HepG2 (cell line): ENCODE data around the gene BAZ1A. TPM values are rescaled to one million over a fixed set of nuclear protein-coding genes. Genes with fewer than 3 reads are reported as not detected.

Experiments used
- CBX2 ChIP-seq, 2 experiments: fragments of 200-600 bp in 1 of 2; sonication (generic); formaldehyde crosslinking in 1 of 2; IDR thresholded peaks; 2 replicates each; pipeline versions ENCODE4 v1.7.0 to v1.8.1; 2018 to 2022; ENCODE audit warnings: low read depth in 2 of 2, low read length in 1 of 2, mild to moderate bottlenecking in 1 of 2, missing genetic modification reagents in 1 of 2
- CEBPG ChIP-seq: IDR thresholded peaks from 2 replicates; pipeline ENCODE4 v1.6.1; 2016
- HMG20B ChIP-seq: conservative IDR thresholded peaks from 2 replicates; pipeline ENCODE4 v1.6.1; 2016; ENCODE audit warnings: missing genetic modification reagents, missing compliant biosample characterization
- ISX ChIP-seq: sonication (generic); formaldehyde crosslinking; conservative IDR thresholded peaks from 2 replicates; pipeline ENCODE4 v1.5.0; 2020; ENCODE audit warnings: missing genetic modification reagents
- MAF1 ChIP-seq: sonication (generic); formaldehyde crosslinking; IDR thresholded peaks from 2 replicates; pipeline ENCODE4 v1.5.0; 2020; ENCODE audit warnings: missing genetic modification reagents, borderline replicate concordance
- MYNN ChIP-seq: sonication (generic); formaldehyde crosslinking; IDR thresholded peaks from 2 replicates; pipeline ENCODE4 v1.4.0; 2020; ENCODE audit warnings: mild to moderate bottlenecking, low read depth, missing genetic modification reagents
- MZF1 ChIP-seq: sonication (generic); formaldehyde crosslinking; IDR thresholded peaks from 2 replicates; pipeline ENCODE4 v1.8.1; 2023; ENCODE audit warnings: mild to moderate bottlenecking, missing genetic modification reagents, borderline replicate concordance
- PRDM10 ChIP-seq: sonication (generic); formaldehyde crosslinking; IDR thresholded peaks from 2 replicates; pipeline ENCODE4 v1.4.0; 2020; ENCODE audit warnings: low read depth, missing genetic modification reagents
- RORA ChIP-seq: sonication (generic); formaldehyde crosslinking; IDR thresholded peaks from 2 replicates; pipeline ENCODE4 v1.5.0; 2020; ENCODE audit warnings: mild to moderate bottlenecking, missing genetic modification reagents, moderate library complexity
- SKIL ChIP-seq: sonication (generic); formaldehyde crosslinking; IDR thresholded peaks from 2 replicates; pipeline ENCODE4 v1.8.0; 2022; ENCODE audit warnings: missing genetic modification reagents, mild to moderate bottlenecking, moderate library complexity, borderline replicate concordance
- STAG1 ChIP-seq: sonication (generic); formaldehyde crosslinking; IDR thresholded peaks from 2 replicates; pipeline ENCODE4 v1.4.0; 2020; ENCODE audit warnings: missing genetic modification reagents
- TAF1 ChIP-seq: sonication (generic); formaldehyde crosslinking; IDR thresholded peaks from 2 replicates; pipeline ENCODE4 v1.4.0; 2020; ENCODE audit warnings: missing genetic modification reagents
- THAP11 ChIP-seq: IDR thresholded peaks from 2 replicates; pipeline ENCODE4 v1.6.1; 2016; ENCODE audit warnings: missing biosample characterization, missing genetic modification reagents
- ZBTB39 ChIP-seq: sonication (generic); formaldehyde crosslinking; IDR thresholded peaks from 2 replicates; pipeline ENCODE4 v1.5.0; 2020; ENCODE audit warnings: missing genetic modification reagents
- ZFP82 ChIP-seq: sonication (generic); formaldehyde crosslinking; IDR thresholded peaks from 2 replicates; pipeline ENCODE4 v1.5.1; 2020; ENCODE audit warnings: mild to moderate bottlenecking, missing genetic modification reagents, borderline replicate concordance
- ZNF205 ChIP-seq: IDR thresholded peaks from 2 replicates; pipeline ENCODE4 v1.6.1; 2018; ENCODE audit warnings: missing biosample characterization, missing genetic modification reagents
- ZNF253 ChIP-seq: sonication (generic); formaldehyde crosslinking; IDR thresholded peaks from 2 replicates; pipeline ENCODE4 v1.8.0; 2022; ENCODE audit warnings: mild to moderate bottlenecking, missing genetic modification reagents, borderline replicate concordance
- ZNF747 ChIP-seq: sonication (generic); formaldehyde crosslinking; IDR thresholded peaks from 2 replicates; pipeline ENCODE4 v1.8.1; 2023; ENCODE audit warnings: missing genetic modification reagents, mild to moderate bottlenecking, borderline replicate concordance
- ZNF775 ChIP-seq: sonication (generic); formaldehyde crosslinking; IDR thresholded peaks from 2 replicates; pipeline ENCODE4 v1.4.0; 2020; ENCODE audit warnings: missing genetic modification reagents, mild to moderate bottlenecking, moderate library complexity, borderline replicate concordance
- ZNF777 ChIP-seq: sonication (generic); formaldehyde crosslinking; IDR thresholded peaks from 2 replicates; pipeline ENCODE4 v1.4.0; 2020; ENCODE audit warnings: missing genetic modification reagents
- polyA plus RNA-seq, 8 experiments: library from polyadenylated mRNA; depleted of rRNA in 3 of 8; stranded (reverse) in 7 of 8; unstranded in 1 of 8; fragments of >200 nt; fragmentation: Illumina TruSeq in 4 of 8; extraction: Trizol in 4 of 8; gene quantifications; 2 replicates each; pipeline versions ENCODE4 v1.2.1 to v1.2.3, GENCODE V29; 2011 to 2016; ENCODE audit warnings: low read depth in 4 of 8, missing spikeins in 1 of 8, mixed read lengths in 1 of 8; ENCODE audit not compliant: insufficient read depth in 1 of 8
- total RNA-seq, 5 experiments: library from RNA; depleted of rRNA; stranded (reverse); fragments of >200 nt; fragmentation: Illumina TruSeq; extraction: Trizol; gene quantifications; 2 replicates each; pipeline ENCODE4 v1.2.3, GENCODE V29; 2016; ENCODE audit warnings: low read depth in 1 of 5
- TF ChIP-seq, protein P1 (sequence below): sonication (generic); formaldehyde crosslinking; IDR thresholded peaks from 2 replicates; pipeline ENCODE4 v1.5.0; 2020; ENCODE audit warnings: mild to moderate bottlenecking, missing genetic modification reagents, moderate library complexity

BAZ1A gene
- total and polyA plus RNA-seq, 2 of the 13 experiments (the other 11 are each of a cell fraction or from before 2014, with no cell fraction given): 20.9 to 56.8 TPM

DNA sequence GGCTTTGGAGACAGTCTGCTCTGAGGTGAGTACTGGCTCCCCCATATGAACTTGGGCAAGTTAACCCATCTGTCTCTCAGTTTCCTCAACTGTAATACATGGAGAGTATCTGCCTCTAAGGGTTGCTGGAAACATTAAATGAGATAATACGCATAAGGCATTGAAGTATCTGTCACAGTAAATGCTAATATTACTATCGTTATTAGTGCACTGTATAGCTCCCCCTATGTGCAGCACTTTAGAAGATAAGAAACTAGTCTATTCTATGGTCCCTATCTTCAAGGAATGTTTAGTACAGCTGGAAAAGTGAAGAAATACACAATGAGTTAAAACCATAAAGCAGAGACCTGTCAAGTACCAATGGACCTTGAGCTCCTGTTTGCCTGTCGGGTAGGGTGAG, 109.1 kb downstream of the BAZ1A start (continued):
- no peak for TF ChIP-seq TAF1
- TF ChIP-seq ZNF253 (CRISPR knock-in tag): no peak
- no peak for TF ChIP-seq MAF1 (CRISPR knock-in tag)
- no peak for TF ChIP-seq CEBPG (CRISPR knock-in tag)
- no peak for TF ChIP-seq HMG20B (CRISPR knock-in tag)
- 0 out of 2 replicates have a peak, but pooled peaks have one; percentile 35 for TF ChIP-seq ISX (CRISPR knock-in tag)
- TF ChIP-seq SKIL: no peak
- no peak for TF ChIP-seq ZNF775 (CRISPR knock-in tag)
- no peak for TF ChIP-seq ZNF777 (CRISPR knock-in tag)
- no peak for TF ChIP-seq CBX2 (IDR thresholded peaks at IDR 0.05; ENCODE audit: low read depth, low read length)
- no peak for TF ChIP-seq CBX2 (CRISPR knock-in tag; IDR thresholded peaks at IDR 0.05; ENCODE audit: low read depth)
- no peak for TF ChIP-seq ZNF747 (CRISPR knock-in tag)
- TF ChIP-seq MYNN (CRISPR knock-in tag): no peak
- no peak for TF ChIP-seq ZBTB39 (CRISPR knock-in tag)
- TF ChIP-seq STAG1 (CRISPR knock-in tag): peak; percentile 42
- no peak for TF ChIP-seq MZF1 (CRISPR knock-in tag)
- TF ChIP-seq THAP11 (CRISPR knock-in tag): no peak
- no peak for TF ChIP-seq PRDM10 (CRISPR knock-in tag)
- TF ChIP-seq, protein P1, sequence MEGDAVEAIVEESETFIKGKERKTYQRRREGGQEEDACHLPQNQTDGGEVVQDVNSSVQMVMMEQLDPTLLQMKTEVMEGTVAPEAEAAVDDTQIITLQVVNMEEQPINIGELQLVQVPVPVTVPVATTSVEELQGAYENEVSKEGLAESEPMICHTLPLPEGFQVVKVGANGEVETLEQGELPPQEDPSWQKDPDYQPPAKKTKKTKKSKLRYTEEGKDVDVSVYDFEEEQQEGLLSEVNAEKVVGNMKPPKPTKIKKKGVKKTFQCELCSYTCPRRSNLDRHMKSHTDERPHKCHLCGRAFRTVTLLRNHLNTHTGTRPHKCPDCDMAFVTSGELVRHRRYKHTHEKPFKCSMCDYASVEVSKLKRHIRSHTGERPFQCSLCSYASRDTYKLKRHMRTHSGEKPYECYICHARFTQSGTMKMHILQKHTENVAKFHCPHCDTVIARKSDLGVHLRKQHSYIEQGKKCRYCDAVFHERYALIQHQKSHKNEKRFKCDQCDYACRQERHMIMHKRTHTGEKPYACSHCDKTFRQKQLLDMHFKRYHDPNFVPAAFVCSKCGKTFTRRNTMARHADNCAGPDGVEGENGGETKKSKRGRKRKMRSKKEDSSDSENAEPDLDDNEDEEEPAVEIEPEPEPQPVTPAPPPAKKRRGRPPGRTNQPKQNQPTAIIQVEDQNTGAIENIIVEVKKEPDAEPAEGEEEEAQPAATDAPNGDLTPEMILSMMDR (CRISPR knock-in tag): peak; percentile 29; the same call in 1 of the 2 replicates
- TF ChIP-seq ZFP82 (CRISPR knock-in tag): no peak
- TF ChIP-seq ZNF205 (CRISPR knock-in tag): no peak
- no peak for TF ChIP-seq RORA (CRISPR knock-in tag)
